ENCODE data around the gene MRPL12.

The MRPL12 gene

DNA sequence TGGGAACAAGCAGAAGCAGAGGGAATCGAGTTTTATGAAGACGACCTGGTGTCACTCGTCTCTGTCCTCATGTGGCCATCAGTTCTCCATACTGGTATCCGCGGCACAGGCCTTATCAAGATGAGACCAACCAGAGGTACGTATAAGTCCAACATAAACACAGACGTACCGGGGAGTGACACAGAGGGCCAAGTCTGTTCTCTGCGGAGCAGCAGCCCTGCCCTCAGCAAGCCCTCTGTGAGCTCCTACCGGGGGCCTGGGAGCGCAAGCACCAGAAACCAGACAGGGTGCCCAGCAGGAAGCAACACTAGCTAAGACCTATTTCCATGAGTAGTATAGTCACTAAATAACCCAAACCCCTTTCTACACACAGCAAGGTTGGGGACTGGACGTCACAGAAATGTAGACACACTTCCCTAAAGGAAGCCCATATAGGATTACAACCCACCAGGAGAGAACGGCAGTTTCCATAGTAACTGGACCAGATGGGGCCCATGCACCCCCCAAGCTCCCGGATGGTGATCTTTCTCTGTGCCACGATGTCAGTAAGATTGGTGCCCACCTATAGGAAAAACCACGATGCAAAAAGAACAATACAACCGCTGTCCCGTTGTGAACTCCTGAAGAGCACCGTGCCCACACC is 20.5 kb upstream of the MRPL12 start:
- no peak for DNase-seq (ENCODE audit: low read depth in 2 of 2)

DNA sequence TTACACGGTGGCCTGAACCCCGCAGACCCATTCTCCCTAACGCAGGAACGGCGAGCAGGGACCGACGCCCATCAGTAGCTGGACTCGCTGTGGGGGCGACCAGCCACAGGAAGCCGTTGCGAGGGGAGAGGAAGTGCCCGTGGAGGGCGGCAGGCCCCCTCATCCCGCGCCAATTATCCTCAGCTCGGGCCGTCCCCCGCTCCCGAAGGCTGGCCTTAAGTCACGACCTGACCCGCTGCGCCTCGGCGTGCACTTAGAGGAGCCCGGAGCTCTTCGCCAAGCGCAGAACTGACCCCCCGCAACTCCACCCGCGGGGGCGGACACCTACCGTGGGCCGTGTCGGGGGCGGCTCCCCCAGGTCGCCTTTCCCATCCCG is 20.0 kb upstream of the MRPL12 start:
- no peak for DNase-seq (ENCODE audit: low read depth in 2 of 2)

DNA sequence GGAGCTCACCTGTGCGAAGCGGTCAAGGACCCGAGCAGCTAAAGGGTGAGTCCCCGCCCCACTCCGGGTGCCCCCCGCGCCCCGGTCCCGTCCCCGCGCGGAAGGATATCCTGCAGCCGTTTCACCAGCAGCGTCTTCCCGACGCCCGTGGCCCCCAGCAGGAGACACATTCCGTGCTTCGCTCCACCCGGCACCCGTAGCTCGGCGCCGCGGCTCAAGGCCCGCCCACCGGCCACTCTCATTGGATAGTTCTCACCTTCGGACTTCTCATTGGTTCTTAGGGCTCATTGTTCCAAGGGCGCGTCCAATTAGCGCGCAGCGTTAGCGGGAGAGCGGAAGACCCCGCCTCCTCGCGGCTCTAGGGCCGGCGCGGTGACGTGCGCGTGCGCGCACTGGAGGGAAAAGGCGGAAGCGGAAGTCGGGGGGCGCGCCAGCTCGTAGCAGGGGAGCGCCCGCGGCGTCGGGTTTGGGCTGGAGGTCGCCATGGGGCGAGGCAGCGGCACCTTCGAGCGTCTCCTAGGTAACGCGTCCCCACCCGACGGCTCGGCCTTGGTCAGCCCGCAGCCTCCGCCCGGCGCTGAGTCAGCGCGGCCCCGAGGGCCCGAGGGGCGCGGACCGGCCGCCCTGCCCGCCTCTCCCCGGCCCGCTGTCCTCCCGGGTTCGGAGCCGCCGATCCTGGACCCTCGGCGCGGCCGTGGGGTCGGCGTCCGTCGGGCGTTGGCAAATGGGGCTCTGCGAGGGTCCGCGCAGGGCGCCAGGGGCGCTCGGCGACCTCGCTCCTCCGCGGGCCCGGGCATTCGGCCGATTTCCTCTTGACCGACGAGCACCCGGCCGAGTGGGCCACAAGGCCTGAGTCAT is 19.4 kb upstream of the MRPL12 start, which contains the start of the genes ARL16 and HGS:
Gene ARL16 (minus strand): TSS at position 214 of the 858 bp plus-strand sequence. CDS start 44 bp downstream, at position 170.
Gene HGS (plus strand): TSS at position 428 of the 858 bp plus-strand sequence. CDS start 56 bp downstream, at position 484.
- DNase-seq (ENCODE audit: low read depth in 2 of 2) = peak; percentile 92 to 96

DNA sequence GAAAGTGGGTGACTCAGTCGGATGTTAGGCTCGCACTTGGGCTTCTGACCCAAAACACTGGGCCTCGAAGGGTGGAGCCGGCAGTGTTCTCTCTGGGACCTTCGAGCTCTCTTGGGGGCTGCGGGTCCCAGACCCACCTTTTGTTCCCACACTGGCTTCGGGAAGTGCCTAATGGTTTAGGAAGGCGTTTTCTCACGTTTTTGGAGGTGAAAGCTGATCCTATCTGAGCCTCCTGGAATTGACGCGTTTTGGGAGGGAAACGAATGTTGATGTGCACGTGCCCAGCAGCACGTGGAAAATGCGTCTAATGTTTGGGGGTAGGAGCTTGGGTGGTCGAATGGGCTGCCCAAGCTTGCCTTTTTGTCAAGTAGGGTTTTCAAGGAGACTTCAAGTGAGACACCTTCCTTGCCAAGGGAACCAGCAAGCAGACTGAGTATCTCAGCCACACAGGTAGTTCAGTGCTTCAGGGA is 18.7 kb upstream of the MRPL12 start:
- DNase-seq (ENCODE audit: low read depth in 2 of 2) = no peak

DNA sequence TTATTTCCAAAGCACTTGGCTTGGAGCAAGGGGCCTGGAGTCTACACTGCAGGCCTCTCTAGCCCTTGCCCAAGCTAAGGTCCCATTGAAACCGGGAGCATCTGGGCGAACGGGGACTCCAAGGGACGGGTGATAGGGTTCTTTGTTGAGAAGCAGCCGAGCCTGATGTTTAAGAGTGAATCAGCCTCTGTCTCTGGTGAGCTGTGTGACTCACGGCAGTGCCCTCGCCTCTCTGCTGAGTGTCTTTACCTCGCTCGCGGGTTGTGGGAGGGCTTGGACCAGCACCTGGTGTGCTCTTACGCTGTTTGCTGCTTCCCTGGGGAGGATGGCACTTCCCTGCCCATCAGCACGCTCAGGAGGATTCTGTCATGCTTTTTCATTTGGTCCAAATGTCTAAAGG is 18.1 kb upstream of the MRPL12 start:
- peak in 1 of 2 donors; percentile 34 for DNase-seq (ENCODE audit: low read depth in 2 of 2)

DNA sequence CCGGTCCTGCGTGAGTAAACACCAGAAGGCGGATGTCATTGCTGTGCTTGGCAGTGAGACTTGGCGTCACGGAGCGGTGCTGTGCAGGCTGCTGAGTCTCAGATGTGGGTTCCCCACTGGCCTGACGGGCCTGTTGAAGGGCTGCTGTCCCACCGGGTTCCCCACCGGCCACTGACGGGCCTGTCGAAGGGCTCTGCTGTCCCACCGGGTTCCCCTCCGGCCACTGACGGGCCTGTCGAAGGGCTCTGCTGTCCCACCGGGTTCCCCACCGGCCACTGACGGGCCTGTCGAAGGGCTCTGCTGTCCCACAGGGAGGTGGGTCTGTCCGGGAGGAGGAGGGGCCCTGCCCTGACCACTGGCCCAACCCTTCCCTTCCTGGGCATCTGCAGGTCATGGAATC is 16.6 kb upstream of the MRPL12 start:
- DNase-seq (ENCODE audit: low read depth in 2 of 2) = no peak

DNA sequence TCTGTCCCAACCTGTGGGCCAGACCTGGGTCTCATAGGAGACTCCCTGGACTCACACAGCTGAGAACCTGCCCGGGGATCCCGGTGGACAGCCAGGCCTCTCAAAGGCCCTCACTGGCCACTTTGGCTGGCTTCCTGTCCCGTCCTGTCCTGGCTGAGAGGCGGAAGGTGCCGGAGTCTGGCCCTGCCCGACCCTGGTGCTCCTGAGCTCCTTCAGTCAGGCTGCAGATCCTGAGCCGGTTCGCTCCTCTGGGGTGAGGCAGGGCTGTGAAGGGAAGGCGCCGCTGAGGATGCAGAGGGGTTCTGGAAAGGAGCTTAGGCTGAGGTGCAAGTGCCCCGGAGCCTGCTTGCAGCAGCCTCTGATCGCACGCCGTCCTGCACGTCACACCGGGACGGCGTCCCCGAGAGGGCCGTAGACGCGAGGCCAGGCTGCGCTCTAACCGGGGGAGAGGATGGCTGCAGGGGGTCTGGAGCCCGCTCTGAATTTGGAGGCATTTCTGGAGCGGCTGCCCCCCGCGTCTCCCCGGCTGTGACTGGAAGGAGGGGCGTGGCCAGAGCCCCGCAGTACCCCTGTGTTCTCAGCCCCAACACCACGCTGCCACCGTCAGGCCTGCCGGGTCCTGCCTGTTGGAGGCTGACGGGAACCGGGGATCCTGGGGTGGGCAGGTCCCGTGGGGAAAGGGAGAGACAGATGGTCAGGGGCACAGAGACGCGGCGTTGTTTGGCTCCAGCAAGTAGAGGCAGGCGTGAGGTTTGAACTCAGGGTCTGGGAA is 15.2 kb upstream of the MRPL12 start:
- no peak for DNase-seq (ENCODE audit: low read depth in 2 of 2)

DNA sequence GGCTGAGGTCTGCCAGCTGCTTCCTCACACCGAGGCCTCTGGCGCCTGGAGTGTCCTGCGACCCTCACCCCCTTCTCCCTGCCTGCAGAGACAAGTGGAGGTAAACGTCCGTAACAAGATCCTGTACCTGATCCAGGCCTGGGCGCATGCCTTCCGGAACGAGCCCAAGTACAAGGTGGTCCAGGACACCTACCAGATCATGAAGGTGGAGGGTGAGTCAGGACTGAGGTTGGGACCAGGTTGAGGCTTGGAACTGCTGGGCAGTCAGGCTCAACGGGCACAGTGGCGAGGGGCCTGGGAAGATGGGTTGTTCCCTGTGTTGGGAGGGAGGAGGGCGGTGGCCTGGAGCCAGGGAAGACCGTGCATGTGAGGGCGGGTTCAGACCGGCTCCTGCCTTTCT is 14.6 kb upstream of the MRPL12 start:
- DNase-seq (ENCODE audit: low read depth in 2 of 2) = no peak

DNA sequence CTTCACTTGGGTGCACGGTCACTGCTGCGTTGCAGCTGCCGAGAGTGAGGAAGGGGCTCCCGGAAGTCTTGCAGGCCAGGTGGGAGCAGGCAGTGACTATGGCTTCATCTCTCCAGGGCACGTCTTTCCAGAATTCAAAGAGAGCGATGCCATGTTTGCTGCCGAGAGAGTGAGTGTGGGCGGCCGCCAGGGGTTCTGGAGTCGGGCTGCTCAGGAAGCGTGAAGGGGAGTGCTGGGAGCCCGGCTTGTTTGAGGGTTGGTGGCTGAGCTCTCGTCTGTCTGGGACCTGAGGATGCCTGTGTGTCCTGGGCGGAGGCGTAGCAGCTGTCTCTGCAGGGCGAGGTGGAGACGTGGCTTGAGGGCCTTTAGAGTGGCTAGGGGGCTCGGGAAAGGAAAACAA is 13.1 kb upstream of the MRPL12 start:
- DNase-seq (ENCODE audit: low read depth in 2 of 2) = no peak

DNA sequence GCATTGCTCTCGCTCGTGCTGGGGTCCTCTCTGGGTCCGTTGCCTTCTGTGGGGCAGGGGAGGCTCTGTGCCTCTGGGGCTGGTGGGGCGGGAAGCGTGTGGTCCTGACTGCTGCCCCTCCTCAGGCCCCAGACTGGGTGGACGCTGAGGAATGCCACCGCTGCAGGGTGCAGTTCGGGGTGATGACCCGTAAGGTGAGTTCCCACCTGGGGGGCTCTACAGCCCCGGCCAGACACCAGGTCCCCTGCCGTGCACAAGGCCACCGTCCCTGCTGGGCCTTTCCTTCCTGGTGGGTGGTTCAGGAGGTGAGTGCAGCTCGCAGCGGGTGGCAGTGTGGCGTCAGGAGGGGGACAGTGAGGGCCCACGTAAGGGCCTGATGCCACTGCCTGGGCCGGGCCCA is 12.6 kb upstream of the MRPL12 start:
- no peak for DNase-seq (ENCODE audit: low read depth in 2 of 2)

DNA sequence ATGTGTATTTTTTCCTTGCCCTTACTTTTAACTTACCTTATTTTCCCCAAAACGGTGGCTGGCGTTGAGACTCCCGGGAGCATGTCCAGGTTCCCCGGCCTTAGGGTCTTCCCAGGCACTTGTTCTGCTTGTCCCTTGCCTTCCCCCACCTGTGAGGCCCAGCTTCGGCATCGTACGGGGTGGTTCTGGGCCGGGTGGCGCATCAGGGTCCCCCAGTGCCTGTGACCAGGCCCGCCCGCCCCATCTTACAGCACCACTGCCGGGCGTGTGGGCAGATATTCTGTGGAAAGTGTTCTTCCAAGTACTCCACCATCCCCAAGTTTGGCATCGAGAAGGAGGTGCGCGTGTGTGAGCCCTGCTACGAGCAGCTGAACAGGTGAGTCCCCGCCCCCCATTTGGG is 12.0 kb upstream of the MRPL12 start:
- DNase-seq (ENCODE audit: low read depth in 2 of 2) = no peak

DNA sequence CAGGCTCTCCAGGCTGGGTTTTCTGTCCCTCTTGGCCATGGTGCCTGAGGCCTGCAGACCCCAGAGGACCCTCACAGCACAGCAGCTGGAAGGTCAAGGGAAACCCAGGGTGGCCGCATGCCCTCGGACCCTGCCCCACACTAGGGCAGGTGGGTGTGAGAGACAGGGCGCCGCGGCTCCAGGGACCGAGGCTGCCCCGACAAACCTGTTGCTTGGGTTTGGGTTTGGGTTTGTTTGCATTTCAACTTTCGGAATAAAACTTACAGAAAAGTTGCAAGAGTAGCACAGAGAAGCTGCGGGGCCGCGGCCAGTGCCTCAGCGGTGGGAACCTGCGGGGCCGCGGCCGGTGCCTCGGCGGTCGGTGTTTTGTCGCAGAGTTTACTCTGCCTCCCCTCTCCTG is 11.6 kb upstream of the MRPL12 start:
- DNase-seq (ENCODE audit: low read depth in 2 of 2) = no peak

DNA sequence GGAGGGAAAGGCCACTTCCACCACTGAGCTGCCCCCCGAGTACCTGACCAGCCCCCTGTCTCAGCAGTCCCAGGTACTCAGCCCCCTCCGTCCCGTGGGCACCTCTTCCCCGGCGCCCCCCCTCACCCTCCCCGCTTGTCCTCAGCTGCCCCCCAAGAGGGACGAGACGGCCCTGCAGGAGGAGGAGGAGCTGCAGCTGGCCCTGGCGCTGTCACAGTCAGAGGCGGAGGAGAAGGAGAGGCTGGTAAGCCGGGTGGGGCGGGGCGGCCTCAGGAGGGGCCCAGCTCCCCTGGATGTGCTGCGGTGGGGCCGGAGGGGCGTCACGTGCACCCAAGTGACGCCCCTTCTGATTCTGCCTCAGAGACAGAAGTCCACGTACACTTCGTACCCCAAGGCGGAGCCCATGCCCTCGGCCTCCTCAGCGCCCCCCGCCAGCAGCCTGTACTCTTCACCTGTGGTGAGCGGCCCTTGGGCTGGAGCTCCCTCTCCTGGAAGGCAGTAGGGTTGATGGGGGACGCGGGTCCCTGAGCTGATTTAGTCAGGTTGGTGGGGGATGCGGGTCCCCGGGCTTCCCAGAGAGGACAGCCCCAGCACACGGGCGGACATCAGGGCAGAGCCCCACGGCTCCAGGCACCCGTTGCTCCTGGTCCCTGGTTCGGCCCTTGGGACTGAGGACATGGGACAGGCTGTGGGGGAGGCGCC is 9.5 kb upstream of the MRPL12 start:
- no peak for DNase-seq (ENCODE audit: low read depth in 2 of 2)

DNA sequence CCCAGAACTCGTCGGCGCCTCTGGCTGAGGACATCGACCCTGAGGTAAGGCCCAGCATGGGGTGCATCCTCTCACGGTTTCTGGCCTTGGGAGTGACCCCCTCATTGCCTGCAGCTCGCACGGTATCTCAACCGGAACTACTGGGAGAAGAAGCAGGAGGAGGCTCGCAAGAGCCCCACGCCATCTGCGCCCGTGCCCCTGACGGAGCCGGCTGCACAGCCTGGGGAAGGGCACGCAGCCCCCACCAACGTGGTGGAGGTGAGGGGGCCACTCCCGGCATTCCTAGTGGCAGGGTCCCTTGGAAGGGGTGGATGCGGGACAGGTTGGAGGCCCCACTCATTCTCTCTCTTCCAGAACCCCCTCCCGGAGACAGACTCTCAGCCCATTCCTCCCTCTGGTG is 8.4 kb upstream of the MRPL12 start:
- no peak for DNase-seq (ENCODE audit: low read depth in 2 of 2)

DNA sequence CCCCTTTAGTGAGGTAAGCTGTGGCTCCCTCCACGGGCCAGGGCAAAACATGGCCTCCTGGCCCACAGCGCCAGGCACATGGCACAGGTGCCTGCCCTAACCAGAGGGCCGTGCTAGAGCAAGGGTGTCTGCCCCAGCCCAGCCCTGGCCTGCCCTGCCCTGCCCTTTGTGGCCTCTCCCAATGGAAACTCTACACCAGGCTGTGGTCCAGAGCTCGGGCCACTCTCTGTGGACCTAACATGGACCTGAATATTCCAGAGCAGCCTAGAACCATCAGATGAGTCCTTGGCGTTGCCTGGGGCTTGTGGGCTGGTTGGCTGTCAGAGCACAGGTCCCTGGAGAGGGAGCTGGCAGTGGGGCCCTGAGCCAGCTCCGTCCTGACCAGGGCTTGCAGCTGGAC is 8.0 kb upstream of the MRPL12 start:
- DNase-seq (ENCODE audit: low read depth in 2 of 2) = no peak

DNA sequence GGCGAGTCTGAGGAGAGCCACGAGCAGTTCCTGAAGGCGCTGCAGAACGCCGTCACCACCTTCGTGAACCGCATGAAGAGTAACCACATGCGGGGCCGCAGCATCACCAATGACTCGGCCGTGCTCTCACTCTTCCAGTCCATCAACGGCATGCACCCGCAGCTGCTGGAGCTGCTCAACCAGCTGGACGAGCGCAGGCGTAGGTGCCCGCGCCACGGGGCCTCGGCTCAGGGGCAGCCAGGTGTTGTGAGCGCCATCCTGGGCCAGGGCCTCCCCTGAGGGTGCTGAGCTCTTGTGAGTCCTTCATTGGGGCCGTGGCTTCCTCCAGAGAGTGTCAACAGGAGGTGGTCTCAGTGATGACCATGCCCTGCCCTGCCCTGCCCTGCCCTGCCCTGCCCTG is 7.4 kb upstream of the MRPL12 start:
- DNase-seq (ENCODE audit: low read depth in 2 of 2) = no peak

DNA sequence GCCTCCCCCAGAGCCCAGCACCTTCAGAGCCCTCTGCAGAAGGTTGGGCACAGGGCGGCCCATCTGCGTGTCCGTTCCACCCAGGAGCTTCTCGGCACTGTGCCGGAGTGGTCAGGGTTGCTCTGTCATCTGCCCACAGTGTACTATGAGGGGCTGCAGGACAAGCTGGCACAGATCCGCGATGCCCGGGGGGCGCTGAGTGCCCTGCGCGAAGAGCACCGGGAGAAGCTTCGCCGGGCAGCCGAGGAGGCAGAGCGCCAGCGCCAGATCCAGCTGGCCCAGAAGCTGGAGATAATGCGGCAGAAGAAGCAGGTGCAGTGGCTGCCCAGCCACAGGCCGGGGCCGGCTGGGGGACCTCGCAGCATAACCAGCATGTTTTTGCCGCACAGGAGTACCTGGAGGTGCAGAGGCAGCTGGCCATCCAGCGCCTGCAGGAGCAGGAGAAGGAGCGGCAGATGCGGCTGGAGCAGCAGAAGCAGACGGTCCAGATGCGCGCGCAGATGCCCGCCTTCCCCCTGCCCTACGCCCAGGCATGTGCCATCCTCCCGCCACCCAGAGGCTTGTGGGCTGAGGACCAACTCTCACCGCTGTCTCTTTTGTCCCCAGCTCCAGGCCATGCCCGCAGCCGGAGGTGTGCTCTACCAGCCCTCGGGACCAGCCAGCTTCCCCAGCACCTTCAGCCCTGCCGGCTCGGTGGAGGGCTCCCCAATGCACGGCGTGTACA is 6.8 kb upstream of the MRPL12 start:
- no peak for DNase-seq (ENCODE audit: low read depth in 2 of 2)

DNA sequence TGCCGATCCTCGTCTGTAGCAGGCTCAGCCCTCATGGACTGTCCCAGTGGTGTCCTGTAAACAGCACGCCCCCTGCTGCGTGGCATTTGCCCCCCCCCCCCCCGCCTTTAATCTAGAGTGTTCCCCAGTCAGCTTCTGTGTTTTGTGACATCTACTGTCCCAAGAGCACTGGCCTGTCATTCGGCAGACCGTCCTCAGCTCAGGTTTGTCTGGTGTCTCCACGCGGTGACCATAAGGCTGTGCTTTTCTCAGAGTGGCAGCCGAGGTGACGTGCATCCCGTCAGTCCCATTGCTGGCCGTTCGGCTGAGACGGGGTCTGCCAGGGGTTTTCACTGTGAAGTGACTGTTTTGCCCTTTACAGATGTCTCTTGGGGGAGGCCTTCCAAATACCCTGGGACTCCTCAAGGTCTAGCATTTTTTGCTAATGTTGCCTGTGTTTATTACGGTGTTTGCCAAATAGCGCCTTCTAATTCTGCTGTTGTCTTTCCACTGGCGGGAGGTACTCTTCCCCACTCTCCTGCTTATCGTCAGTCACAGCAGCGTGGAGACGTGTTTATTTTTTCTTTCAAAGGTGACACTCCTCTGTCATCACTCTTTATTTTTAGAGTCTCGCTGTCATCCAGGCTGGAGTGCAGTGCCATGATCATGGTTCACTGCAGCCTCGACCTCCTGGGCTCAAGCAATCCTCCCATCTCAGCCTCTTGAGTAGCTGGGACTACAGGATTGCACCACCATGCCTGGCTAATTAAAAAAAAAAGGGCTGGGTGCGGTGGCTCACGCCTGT is 5.7 kb upstream of the MRPL12 start:
- no peak for DNase-seq (ENCODE audit: low read depth in 2 of 2)

DNA sequence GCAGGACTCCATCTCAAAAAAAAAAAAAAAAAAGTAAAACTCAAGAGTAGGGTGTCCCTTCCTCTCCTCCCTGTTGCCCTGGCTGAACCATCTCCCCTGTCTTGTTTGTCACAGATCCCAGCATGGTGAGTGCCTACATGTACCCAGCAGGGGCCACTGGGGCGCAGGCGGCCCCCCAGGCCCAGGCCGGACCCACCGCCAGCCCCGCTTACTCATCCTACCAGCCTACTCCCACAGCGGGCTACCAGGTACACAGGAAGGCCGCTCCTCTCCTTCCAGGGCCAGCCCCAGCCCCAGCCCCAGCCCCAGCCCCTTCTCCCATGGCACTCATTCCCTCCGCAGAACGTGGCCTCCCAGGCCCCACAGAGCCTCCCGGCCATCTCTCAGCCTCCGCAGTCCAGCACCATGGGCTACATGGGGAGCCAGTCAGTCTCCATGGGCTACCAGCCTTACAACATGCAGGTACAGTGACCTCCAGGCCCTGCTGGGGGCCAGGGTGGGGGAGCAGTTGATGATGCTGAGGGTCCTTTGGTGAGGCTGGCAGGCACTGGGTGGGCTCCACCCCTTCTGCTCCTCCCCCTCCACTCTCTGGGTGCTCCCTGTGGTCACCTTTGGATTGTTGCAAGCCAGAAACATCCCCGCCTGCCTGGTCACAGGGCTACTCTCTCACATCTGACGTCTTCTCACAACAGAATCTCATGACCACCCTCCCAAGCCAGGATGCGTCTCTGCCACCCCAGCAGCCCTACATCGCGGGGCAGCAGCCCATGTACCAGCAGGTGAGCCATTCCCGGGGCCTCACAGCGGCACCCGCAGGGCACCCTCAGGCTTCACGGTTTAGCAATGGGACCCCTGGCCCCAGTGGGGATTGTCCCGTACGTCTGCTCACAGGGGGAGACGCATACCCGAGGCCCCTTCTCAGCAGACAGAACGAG is 2.5 kb upstream of the MRPL12 start:
- DNase-seq (ENCODE audit: low read depth in 2 of 2) = no peak
